PC-3 (cell line): ENCODE results near the gene MPHOSPH8. TPM values are rescaled to one million over a fixed set of nuclear protein-coding genes. Genes with fewer than 3 reads are reported as not detected.

ENCODE experiments used
- ATAC-seq: fragments of 200-7000 bp; cut with Tn5 transposase; 2 replicates; pipeline ENCODE4 v1.9.1; 2020; ENCODE audit warnings: mild to moderate bottlenecking, moderate library complexity
- BruUV-seq: library from RNA; stranded (reverse); fragments of 400-500 nt; replicated peaks from 2 replicates; lab custom pipeline; 2021; lab: Mats Ljungman, UMichigan
- CTCF ChIA-PET: fragments of 300-600 bp; sonication (Branson Sonifier 250); formaldehyde crosslinking; loops from one replicate; lab custom pipeline; 2022; ENCODE audit warnings: antibody characterized with exemption; lab: Charles Lee
- POLR2A ChIA-PET: fragments of 300-600 bp; sonication (Branson Sonifier 250); formaldehyde crosslinking; loops from one replicate; lab custom pipeline; 2022; ENCODE audit warnings: antibody characterized with exemption; ENCODE audit not compliant: unreplicated experiment; lab: Charles Lee
- DNase-seq: peaks from one replicate; pipeline ENCODE4 v3.0.0-alpha.2; 2015
- H2AFZ ChIP-seq: fragments of 300-600 bp; sonication (generic); 2 replicates; pipeline ENCODE4 v1.6.0; 2016; ENCODE audit warnings: antibody characterized with exemption, low read length
- H3F3A ChIP-seq: fragments of 300-600 bp; sonication (generic); one replicate; pipeline ENCODE4 v1.6.0; 2017; ENCODE audit warnings: antibody characterized with exemption, low read length, control low read depth, mild to moderate bottlenecking; ENCODE audit not compliant: unreplicated experiment
- H3K27ac ChIP-seq: fragments of 300-600 bp; sonication (generic); 2 replicates; pipeline ENCODE4 v1.5.1; 2016; ENCODE audit warnings: mild to moderate bottlenecking, low read length
- H3K27me3 ChIP-seq: fragments of 300-600 bp; sonication (generic); 2 replicates; pipeline ENCODE4 v1.6.1; 2016; ENCODE audit warnings: low read length, mixed read lengths
- H3K36me3 ChIP-seq: fragments of 300-600 bp; sonication (generic); 2 replicates; pipeline ENCODE4 v1.6.1; 2016; ENCODE audit warnings: low read depth, mixed run types, low read length, mixed read lengths
- H3K4me1 ChIP-seq: fragments of 300-600 bp; sonication (generic); 2 replicates; pipeline ENCODE4 v1.5.1; 2016; ENCODE audit warnings: low read length; ENCODE audit not compliant: insufficient read depth
- H3K4me2 ChIP-seq: fragments of 300-600 bp; sonication (generic); 2 replicates; pipeline ENCODE4 v1.6.0; 2016; ENCODE audit warnings: low read length
- H3K4me3 ChIP-seq: fragments of 300-600 bp; sonication (generic); 2 replicates; pipeline ENCODE4 v1.5.1; 2016; ENCODE audit warnings: mild to moderate bottlenecking, low read length, mixed read lengths
- H3K79me2 ChIP-seq: fragments of 300-600 bp; sonication (generic); 2 replicates; pipeline ENCODE4 v1.6.1; 2017; ENCODE audit warnings: low read length, mixed read lengths
- H3K9ac ChIP-seq: fragments of 300-600 bp; sonication (generic); 2 replicates; pipeline ENCODE4 v1.6.0; 2016; ENCODE audit warnings: mild to moderate bottlenecking, low read length
- H3K9me2 ChIP-seq: fragments of 300-600 bp; sonication (generic); replicated peaks from 2 replicates; pipeline ENCODE4 v1.6.1; 2016; ENCODE audit warnings: mixed run types, low read length, mixed read lengths
- H3K9me3 ChIP-seq: fragments of 300-600 bp; sonication (generic); 2 replicates; pipeline ENCODE4 v1.6.1; 2016; ENCODE audit warnings: low read length, mixed read lengths
- H4K20me1 ChIP-seq: fragments of 300-600 bp; sonication (generic); 2 replicates; pipeline ENCODE4 v1.6.1; 2016; ENCODE audit warnings: low read length, mixed read lengths
- CTCF ChIP-seq: fragments of 300-600 bp; sonication (generic); conservative IDR thresholded peaks from 2 replicates; pipeline ENCODE4 v1.5.1; 2017; ENCODE audit warnings: antibody characterized with exemption, low read depth, mild to moderate bottlenecking, low read length
- EZH2 ChIP-seq: fragments of 300-600 bp; sonication (generic); IDR thresholded peaks from one replicate; pipeline ENCODE4 v1.6.1; 2017; ENCODE audit warnings: antibody characterized with exemption, mild to moderate bottlenecking, low read length; ENCODE audit not compliant: unreplicated experiment
- EZH2phosphoT487 ChIP-seq: fragments of 300-600 bp; sonication (generic); IDR thresholded peaks from 2 replicates; pipeline ENCODE4 v1.6.1; 2018; ENCODE audit warnings: mild to moderate bottlenecking, antibody characterized with exemption, low read length, borderline replicate concordance
- intact Hi-C: fragments of 100-400 bp; cut with micrococcal nuclease; formaldehyde crosslinking; loops from 2 replicates; pipeline ENCODE4 v1.9.0; 2023
- total RNA-seq: library from RNA; depleted of rRNA; stranded (reverse); fragments of >200 nt; gene quantifications from 2 replicates; pipeline ENCODE4 v1.2.3, GENCODE V29; 2014

Gene MPHOSPH8
- total RNA-seq, 1 experiment from 2014 or later = 13.3 TPM

- H3K27me3 ChIP-seq = no peaks in the 10 kb centered on the region
- H3K4me3 ChIP-seq = no peak overlapping the region
- peaks cover 14% of the 10 kb centered on the region; the same call in 1 of the 2 replicates for H3K4me1 ChIP-seq
- H3K27ac ChIP-seq = peak overlapping the region; percentile 24
- no peaks in the 10 kb centered on the region for H3K79me2 ChIP-seq
- peak overlapping the region; percentile 76 for H3K4me2 ChIP-seq
- H3K9ac ChIP-seq = no peak overlapping the region
- CTCF ChIA-PET = interaction anchor here (0.5 to 1.3 kb wide), 3 partner anchors 24 to 70 kb away, joined by 3 to 6 read pairs (median 4); no protein-coding TSS in a partner anchor
- intact Hi-C loops = loop anchor here (5.0 kb wide), 1 partner anchor 345 kb away; no protein-coding TSS in a partner anchor
- ATAC-seq (peak; percentile 84), DNase-seq (peak; percentile 80)
- no peaks in the 10 kb centered on the region for H3K36me3 ChIP-seq
- POLR2A ChIA-PET = interaction anchor here (0.6 kb wide), 1 partner anchor 435 kb away, joined by 4 read pairs; no protein-coding TSS in a partner anchor
- peak overlapping the region; percentile 89; the same call in 1 of the 2 replicates for H2AFZ ChIP-seq
- no peaks in the 10 kb centered on the region for H3F3A ChIP-seq
- no peaks in the 10 kb centered on the region for H4K20me1 ChIP-seq
- TF ChIP-seq EZH2phosphoT487 (no peak), CTCF (peak; percentile 90), EZH2 (no peak)
- BruUV-seq = no TSS peak
- no peaks in the 10 kb centered on the region for H3K9me2 ChIP-seq
- H3K9me3 ChIP-seq = peaks cover 4% of the 10 kb centered on the region; the same call in 1 of the 2 replicates
These were observed 45.7 kb upstream of the MPHOSPH8 start for GRCh38 chr13:19587635-19588300.

- POLR2A ChIA-PET = no interaction called here
- intact Hi-C loops = loop anchor here (5.0 kb wide), 1 partner anchor 347 kb away; no protein-coding TSS in a partner anchor
These were observed 44.1 kb upstream of the MPHOSPH8 start for GRCh38 chr13:19589312-19589711.

More at GRCh38 chr13:19589312-19589711, 44.1 kb upstream of the MPHOSPH8 start:
- DNase-seq (no peak), ATAC-seq (no peak)
- H2AFZ ChIP-seq = 0 out of 2 replicates have a peak overlapping the region, but pooled peaks have one; percentile 19
- TF ChIP-seq EZH2 = no peak
- TF ChIP-seq CTCF = no peak
- no peak for TF ChIP-seq EZH2phosphoT487
- no peak overlapping the region for H3K27ac ChIP-seq
- H3K9me2 ChIP-seq = no peaks in the 10 kb centered on the region
- BruUV-seq = no TSS peak
- H3K4me3 ChIP-seq = no peak overlapping the region
- no peak overlapping the region for H3K9ac ChIP-seq
- CTCF ChIA-PET = no interaction called here
- no peaks in the 10 kb centered on the region for H3K9me3 ChIP-seq
- no peaks in the 10 kb centered on the region for H4K20me1 ChIP-seq
- H3K79me2 ChIP-seq = no peaks in the 10 kb centered on the region
- no peaks in the 10 kb centered on the region for H3F3A ChIP-seq
- H3K36me3 ChIP-seq = no peaks in the 10 kb centered on the region
- H3K4me1 ChIP-seq = peaks cover 14% of the 10 kb centered on the region; the same call in 1 of the 2 replicates
- H3K27me3 ChIP-seq = no peaks in the 10 kb centered on the region
- no peak overlapping the region for H3K4me2 ChIP-seq
